ENCODE measurements around the gene BGLAP. TPM values are rescaled to one million over a fixed set of nuclear protein-coding genes. Genes with fewer than 3 reads are reported as not detected.

Gene BGLAP
- 0.62 TPM in 1 of 2 replicates, not detected in the other for total RNA-seq (2016; rRNA removed; fragmentation: Illumina TruSeq; extraction: Trizol)
- not detected in 2 replicates for total RNA-seq (2016; cell fraction: cytosol; rRNA removed; fragmentation: Illumina TruSeq; extraction: Trizol; ENCODE audit: low read depth)
- 0.32 TPM in 1 of 2 replicates, not detected in the other for total RNA-seq (2016; cell fraction: insoluble cytoplasmic fraction; rRNA removed; fragmentation: Illumina TruSeq; extraction: Trizol)
- not detected in 2 replicates for total RNA-seq (2016; cell fraction: membrane; rRNA removed; fragmentation: Illumina TruSeq; extraction: Trizol)
- 1.1 and 1.5 TPM in 2 replicates for total RNA-seq (2016; cell fraction: nucleus; rRNA removed; fragmentation: Illumina TruSeq; extraction: Trizol)
- polyA plus RNA-seq (2011; rRNA removed), result 1.4 and 1.6 TPM in 2 replicates
- polyA plus RNA-seq (2011; cell fraction: cytosol; rRNA removed), result 0.29 and 0.40 TPM in 2 replicates
- 9.8 and 12.1 TPM in 2 replicates for polyA plus RNA-seq (2011; cell fraction: nucleus; rRNA removed)
- polyA plus RNA-seq (2012), result 1.3 TPM in 2 replicates
- not detected in 2 replicates for polyA plus RNA-seq (2016; cell fraction: cytosol; fragmentation: Illumina TruSeq; extraction: Trizol; ENCODE audit: low read depth)
- 0.29 TPM in 1 of 2 replicates, not detected in the other for polyA plus RNA-seq (2016; cell fraction: insoluble cytoplasmic fraction; fragmentation: Illumina TruSeq; extraction: Trizol; ENCODE audit: low read depth)
- polyA plus RNA-seq (2016; cell fraction: membrane; fragmentation: Illumina TruSeq; extraction: Trizol; ENCODE audit: low read depth), result not detected in 2 replicates
- polyA plus RNA-seq (2016; cell fraction: nucleus; fragmentation: Illumina TruSeq; extraction: Trizol; ENCODE audit: insufficient read depth, low read depth), result 2.1 TPM in 2 replicates
- polyA minus RNA-seq (2011; rRNA and poly(A)+ RNA removed; ENCODE audit: low replicate concordance), result 1.4 and 2.2 TPM in 2 replicates
- not detected in 2 replicates for polyA minus RNA-seq (2011; cell fraction: cytosol; rRNA and poly(A)+ RNA removed)
- polyA minus RNA-seq (2011; cell fraction: nucleus; rRNA and poly(A)+ RNA removed), result 1.9 and 2.0 TPM in 2 replicates
- percentile 40 among the genes with signal in this experiment for Bru-seq, nascent RNA
- percentile 44 among the genes with signal in this experiment for BruChase-seq, experiment 1, labeled RNA remaining after a 6-hour chase
- percentile 54 among the genes with signal in this experiment for BruChase-seq, experiment 2, labeled RNA remaining after a 2-hour chase
- long read RNA-seq, experiment 1, result 0 reads
- long read RNA-seq, experiment 2, partial matches to known transcripts, result 1 of 1 reads
- long read RNA-seq, experiment 2, other reads (novel, unspliced or antisense), result 0 of 1 reads

DNA sequence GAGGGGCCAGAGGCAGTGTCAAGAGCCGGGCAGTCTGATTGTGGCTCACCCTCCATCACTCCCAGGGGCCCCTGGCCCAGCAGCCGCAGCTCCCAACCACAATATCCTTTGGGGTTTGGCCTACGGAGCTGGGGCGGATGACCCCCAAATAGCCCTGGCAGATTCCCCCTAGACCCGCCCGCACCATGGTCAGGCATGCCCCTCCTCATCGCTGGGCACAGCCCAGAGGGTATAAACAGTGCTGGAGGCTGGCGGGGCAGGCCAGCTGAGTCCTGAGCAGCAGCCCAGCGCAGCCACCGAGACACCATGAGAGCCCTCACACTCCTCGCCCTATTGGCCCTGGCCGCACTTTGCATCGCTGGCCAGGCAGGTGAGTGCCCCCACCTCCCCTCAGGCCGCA, at the start of gene BGLAP:
Gene BGLAP (plus strand): TSS at position 259 of the 400 bp plus-strand sequence. CDS start 48 bp downstream, at position 307.
- Histone ChIP-seq H3K4me1 (ENCODE audit: insufficient read depth, low read length) (peaks cover 20% of the 10 kb centered on the region), H3K4me3 (replicated peaks in 1 of 3; ENCODE audit: insufficient read depth in 1 of 3, low read depth in 2 of 3, low read length in 3 of 3) (no peak within 1 kb of the TSS), H3K9ac (ENCODE audit: insufficient read depth, low read depth, low read length) (no peak within 1 kb of the TSS), H3K36me3 (replicated peaks in 1 of 2; ENCODE audit: control insufficient read depth in 1 of 2, insufficient read depth in 2 of 2, low read length in 2 of 2) (peaks cover 10 to 25% of the 10 kb centered on the region in 2 experiments), H2AFZ (ENCODE audit: low read length) (no peak within 1 kb of the TSS), H3K27me3 (ENCODE audit: control insufficient read depth in 1 of 2, insufficient read depth in 2 of 2, low read length in 2 of 2) (no peaks in the 10 kb centered on the region), H3K79me2 (ENCODE audit: insufficient read depth, low read length) (no peaks in the 10 kb centered on the region), H4K20me1 (ENCODE audit: insufficient read depth, low read length) (no peaks in the 10 kb centered on the region), H3K9me3 (ENCODE audit: low read length) (no peaks in the 10 kb centered on the region), H3K4me2 (ENCODE audit: low read depth, low read length) (no peak within 1 kb of the TSS), H3K27ac (ENCODE audit: extremely low read length, insufficient read depth, low read length) (no peak within 1 kb of the TSS)
- ChIA-PET CTCF (ENCODE audit: low intra/inter-chr PET ratio, low total read pairs) (no interaction called here), POLR2A (no interaction called here)
- intact Hi-C loops (cut with micrococcal nuclease; ENCODE audit: unreplicated experiment) (no loop called here), in situ Hi-C loops (cut with HindIII; ENCODE audit: extremely low pct_ligation_motif_present, low pct_unique_long_range_greater_than_20kb) (no loop called here)
- DNase-seq (ENCODE audit: low spot score), result no peak
- FAIRE-seq, result no peak
- ATAC-seq, result no peak
- no TSS peak for BruUV-seq (replicated peaks)
- WGBS (ENCODE audit: low lambda C conversion rate), result no CpG with 5 or more reads among the region's 14 CpGs
- TF ChIP-seq AGO2 (optimal IDR thresholded peaks at IDR 0.05; ENCODE audit: low read depth, low read length) (peak; percentile 83), PPARG (CRISPR knock-in tag; conservative IDR thresholded peaks at IDR 0.05) (no peak)

DNA sequence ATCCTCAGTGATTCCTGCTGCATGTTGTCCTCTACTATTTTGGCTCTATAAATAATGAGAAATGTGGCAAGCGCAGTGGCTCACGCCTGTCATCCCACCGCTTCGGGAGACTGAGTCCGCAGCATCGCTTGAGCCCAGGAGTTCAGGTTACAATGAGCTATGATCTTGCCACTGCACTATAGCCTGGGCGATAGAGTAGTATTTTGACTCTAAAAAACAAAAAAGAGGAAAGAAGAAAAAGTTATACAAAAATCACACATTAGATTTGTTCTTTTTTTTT, 48.8 kb upstream of the BGLAP start:
- ATAC-seq (no peak), DNase-seq (ENCODE audit: low spot score) (no peak), FAIRE-seq (peak; percentile 30)
- Histone ChIP-seq H2AFZ (ENCODE audit: low read length) (no peak overlapping the region), H3K36me3 (replicated peaks in 1 of 2; ENCODE audit: control insufficient read depth in 1 of 2, insufficient read depth in 2 of 2, low read length in 2 of 2) (peaks cover 0 to 4% of the 10 kb centered on the region in 2 experiments; a peak in 2 of 5 replicates), H3K79me2 (ENCODE audit: insufficient read depth, low read length) (peaks cover 36% of the 10 kb centered on the region), H3K4me3 (replicated peaks in 1 of 3; ENCODE audit: insufficient read depth in 1 of 3, low read depth in 2 of 3, low read length in 3 of 3) (no peak overlapping the region), H3K9ac (ENCODE audit: insufficient read depth, low read depth, low read length) (no peak overlapping the region), H3K4me2 (ENCODE audit: low read depth, low read length) (no peak overlapping the region), H4K20me1 (ENCODE audit: insufficient read depth, low read length) (no peaks in the 10 kb centered on the region), H3K9me3 (ENCODE audit: low read length) (peaks cover 9% of the 10 kb centered on the region), H3K27ac (ENCODE audit: extremely low read length, insufficient read depth, low read length) (peak overlapping the region; percentile 61), H3K27me3 (ENCODE audit: control insufficient read depth in 1 of 2, insufficient read depth in 2 of 2, low read length in 2 of 2) (no peaks in the 10 kb centered on the region; a peak in 2 of 5 replicates), H3K4me1 (ENCODE audit: insufficient read depth, low read length) (peaks cover 78% of the 10 kb centered on the region)
- intact Hi-C loops (cut with micrococcal nuclease; ENCODE audit: unreplicated experiment), result no loop called here
- ChIA-PET POLR2A (interaction anchor here (0.8 to 2.1 kb wide), 3 partner anchors 9 to 90 kb away, joined by 3 to 17 read pairs (median 4); no protein-coding TSS in a partner anchor), CTCF (ENCODE audit: low intra/inter-chr PET ratio, low total read pairs) (interaction anchor here (0.7 kb wide), 1 partner anchor 20 kb away, joined by 3 read pairs; the partner anchor contains the start of gene PMF1)
- BruUV-seq (replicated peaks), result TSS peak; percentile 89
- WGBS (ENCODE audit: low lambda C conversion rate), result 96% methylated on average over 7 of the region's 7 CpGs
- in situ Hi-C loops (cut with HindIII; ENCODE audit: extremely low pct_ligation_motif_present, low pct_unique_long_range_greater_than_20kb), result no loop called here
- TF ChIP-seq PAX8 (CRISPR knock-in tag; IDR thresholded peaks at IDR 0.05; ENCODE audit: borderline replicate concordance) (no peak), RFX5 (IDR thresholded peaks at IDR 0.05; ENCODE audit: low read depth, low read length) (no peak), NFKBIZ (CRISPR knock-in tag; IDR thresholded peaks at IDR 0.05) (no peak), JARID2 (CRISPR knock-in tag; IDR thresholded peaks at IDR 0.05; ENCODE audit: insufficient replicate concordance) (no peak), KLF16 (CRISPR knock-in tag; IDR thresholded peaks at IDR 0.05) (no peak), KDM3A (CRISPR knock-in tag; IDR thresholded peaks at IDR 0.05; ENCODE audit: low read depth) (no peak), ERF (CRISPR knock-in tag; IDR thresholded peaks at IDR 0.05) (no peak), KLF11 (CRISPR knock-in tag; IDR thresholded peaks at IDR 0.05) (no peak)
- TF ChIP-seq, protein P1, sequence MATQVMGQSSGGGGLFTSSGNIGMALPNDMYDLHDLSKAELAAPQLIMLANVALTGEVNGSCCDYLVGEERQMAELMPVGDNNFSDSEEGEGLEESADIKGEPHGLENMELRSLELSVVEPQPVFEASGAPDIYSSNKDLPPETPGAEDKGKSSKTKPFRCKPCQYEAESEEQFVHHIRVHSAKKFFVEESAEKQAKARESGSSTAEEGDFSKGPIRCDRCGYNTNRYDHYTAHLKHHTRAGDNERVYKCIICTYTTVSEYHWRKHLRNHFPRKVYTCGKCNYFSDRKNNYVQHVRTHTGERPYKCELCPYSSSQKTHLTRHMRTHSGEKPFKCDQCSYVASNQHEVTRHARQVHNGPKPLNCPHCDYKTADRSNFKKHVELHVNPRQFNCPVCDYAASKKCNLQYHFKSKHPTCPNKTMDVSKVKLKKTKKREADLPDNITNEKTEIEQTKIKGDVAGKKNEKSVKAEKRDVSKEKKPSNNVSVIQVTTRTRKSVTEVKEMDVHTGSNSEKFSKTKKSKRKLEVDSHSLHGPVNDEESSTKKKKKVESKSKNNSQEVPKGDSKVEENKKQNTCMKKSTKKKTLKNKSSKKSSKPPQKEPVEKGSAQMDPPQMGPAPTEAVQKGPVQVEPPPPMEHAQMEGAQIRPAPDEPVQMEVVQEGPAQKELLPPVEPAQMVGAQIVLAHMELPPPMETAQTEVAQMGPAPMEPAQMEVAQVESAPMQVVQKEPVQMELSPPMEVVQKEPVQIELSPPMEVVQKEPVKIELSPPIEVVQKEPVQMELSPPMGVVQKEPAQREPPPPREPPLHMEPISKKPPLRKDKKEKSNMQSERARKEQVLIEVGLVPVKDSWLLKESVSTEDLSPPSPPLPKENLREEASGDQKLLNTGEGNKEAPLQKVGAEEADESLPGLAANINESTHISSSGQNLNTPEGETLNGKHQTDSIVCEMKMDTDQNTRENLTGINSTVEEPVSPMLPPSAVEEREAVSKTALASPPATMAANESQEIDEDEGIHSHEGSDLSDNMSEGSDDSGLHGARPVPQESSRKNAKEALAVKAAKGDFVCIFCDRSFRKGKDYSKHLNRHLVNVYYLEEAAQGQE (IDR thresholded peaks at IDR 0.05; ENCODE audit: borderline replicate concordance in 1 of 2, low read depth in 1 of 2, low read length in 2 of 2), result no peak

Measured in HepG2 (cell line).